HG02571 (cell line): Measurements from ENCODE around the gene KCNAB1.

Experiments used
- ATAC-seq: cut with Tn5 transposase; IDR thresholded peaks from one replicate; pipeline ENCODE4 v1.9.1; 2021; ENCODE audit warnings: mild to moderate bottlenecking, moderate library complexity; ENCODE audit not compliant: unreplicated experiment

Gene KCNAB1

DNA sequence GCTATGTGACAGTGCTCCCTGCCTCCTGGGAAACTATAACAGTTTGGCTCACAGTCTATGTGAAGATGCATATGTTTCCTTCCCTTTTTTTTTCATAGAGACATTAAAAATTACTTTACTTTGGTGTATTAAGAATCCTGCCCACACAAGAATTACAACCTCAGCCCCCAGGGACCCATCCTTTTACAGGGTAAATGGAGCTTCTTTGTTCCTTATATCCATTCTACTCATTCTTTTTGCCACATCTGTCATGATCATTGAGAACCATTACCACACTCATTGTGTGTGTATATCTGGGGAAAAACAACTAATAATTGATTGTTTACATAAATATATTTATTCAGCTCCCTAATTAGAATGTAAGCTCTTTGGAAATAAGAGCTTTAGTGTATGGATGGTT lies 277.2 kb downstream of the KCNAB1 start:
- no peak for ATAC-seq

GRCh38 chr3:156400062-156400461 lies 279.7 kb downstream of the KCNAB1 start:
- no peak for ATAC-seq

GRCh38 chr3:156400735-156401134 lies 280.4 kb downstream of the KCNAB1 start:
- no peak for ATAC-seq

- no peak for ATAC-seq
Measured at GRCh38 chr3:156404217-156404616, 283.8 kb downstream of the KCNAB1 start.

GRCh38 chr3:156406393-156406792 lies 286.0 kb downstream of the KCNAB1 start:
- no peak for ATAC-seq

- no peak for ATAC-seq
Measured at GRCh38 chr3:156407617-156408225, 287.3 kb downstream of the KCNAB1 start.

GRCh38 chr3:156409694-156410093 lies 289.3 kb downstream of the KCNAB1 start:
- no peak for ATAC-seq

DNA sequence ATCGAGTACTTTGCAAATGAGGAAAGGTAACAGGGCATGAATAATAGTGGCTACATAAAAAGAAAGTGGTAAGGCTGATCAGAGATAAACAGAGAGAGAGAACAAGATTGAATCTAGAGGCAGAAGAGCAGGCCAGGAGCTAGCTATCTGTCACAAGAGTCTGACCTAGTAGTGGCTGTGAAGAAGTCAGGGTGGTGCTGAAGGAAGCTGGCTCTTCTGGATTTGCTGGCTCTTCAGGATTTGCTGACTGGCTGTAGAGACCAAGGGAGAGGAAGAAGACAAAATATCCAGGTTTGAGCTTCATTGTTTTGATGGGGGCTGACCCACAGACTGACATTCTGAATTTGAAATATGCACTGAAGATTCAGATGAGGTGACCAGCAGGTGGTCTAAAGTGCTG lies 292.2 kb downstream of the KCNAB1 start:
- ATAC-seq, result no peak

- ATAC-seq, result no peak
Measured at GRCh38 chr3:156413293-156413892, 293.0 kb downstream of the KCNAB1 start.

- no peak for ATAC-seq
Measured at GRCh38 chr3:156416846-156417558, 296.6 kb downstream of the KCNAB1 start.

DNA sequence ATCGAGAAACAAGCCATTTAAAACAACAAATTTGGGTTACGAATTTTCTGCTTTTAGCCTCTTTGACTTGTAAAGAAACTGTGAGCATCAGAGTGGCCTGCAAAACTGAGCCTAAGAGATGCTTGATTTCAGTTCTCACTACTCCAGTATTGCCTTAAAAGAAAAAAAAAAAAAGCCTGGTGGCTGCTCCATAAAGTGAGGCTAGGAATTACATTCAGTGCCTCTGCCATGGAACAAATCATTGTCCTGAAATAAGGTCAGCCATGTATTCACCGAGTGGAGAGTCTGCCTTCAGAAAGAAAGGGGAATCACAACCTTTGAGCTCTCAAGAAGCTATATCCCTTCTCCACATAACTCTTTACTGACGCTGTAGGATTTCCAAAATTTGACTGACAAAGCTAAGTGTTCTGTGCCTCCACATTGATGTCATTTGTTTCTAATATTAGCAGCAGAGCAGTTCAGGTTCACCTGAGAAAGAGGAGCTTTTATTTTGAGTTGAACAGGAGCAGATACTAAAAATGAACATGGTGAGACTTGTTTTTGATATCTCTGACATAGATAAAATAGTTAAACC lies 297.3 kb downstream of the KCNAB1 start:
- ATAC-seq, result no peak

GRCh38 chr3:156418428-156418827 lies 298.1 kb downstream of the KCNAB1 start:
- ATAC-seq, result no peak

GRCh38 chr3:156421534-156421933 lies 301.2 kb downstream of the KCNAB1 start:
- ATAC-seq, result no peak

- ATAC-seq, result no peak
Measured at GRCh38 chr3:156424758-156425157, 304.4 kb downstream of the KCNAB1 start.

DNA sequence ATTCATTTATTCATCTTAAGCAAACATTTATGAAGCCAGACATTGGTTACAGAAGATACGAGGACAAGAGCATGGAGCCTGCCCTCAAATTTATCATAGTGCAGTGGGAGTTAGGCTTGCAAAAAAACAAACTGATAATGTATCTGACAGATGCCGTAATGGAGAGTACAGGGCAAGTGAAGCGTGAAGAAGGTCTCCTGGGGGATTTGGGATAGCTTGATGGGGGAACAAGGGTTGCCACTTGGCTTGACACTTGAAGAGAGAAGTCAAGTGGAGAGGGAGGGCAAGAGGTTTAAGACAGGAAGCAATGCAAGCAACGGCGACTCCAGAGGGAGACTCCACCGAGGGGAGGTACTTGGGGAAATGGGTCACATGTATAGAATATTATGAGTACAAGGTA lies 305.3 kb downstream of the KCNAB1 start:
- no peak for ATAC-seq

GRCh38 chr3:156429125-156429524 lies 308.7 kb downstream of the KCNAB1 start:
- no peak for ATAC-seq

DNA sequence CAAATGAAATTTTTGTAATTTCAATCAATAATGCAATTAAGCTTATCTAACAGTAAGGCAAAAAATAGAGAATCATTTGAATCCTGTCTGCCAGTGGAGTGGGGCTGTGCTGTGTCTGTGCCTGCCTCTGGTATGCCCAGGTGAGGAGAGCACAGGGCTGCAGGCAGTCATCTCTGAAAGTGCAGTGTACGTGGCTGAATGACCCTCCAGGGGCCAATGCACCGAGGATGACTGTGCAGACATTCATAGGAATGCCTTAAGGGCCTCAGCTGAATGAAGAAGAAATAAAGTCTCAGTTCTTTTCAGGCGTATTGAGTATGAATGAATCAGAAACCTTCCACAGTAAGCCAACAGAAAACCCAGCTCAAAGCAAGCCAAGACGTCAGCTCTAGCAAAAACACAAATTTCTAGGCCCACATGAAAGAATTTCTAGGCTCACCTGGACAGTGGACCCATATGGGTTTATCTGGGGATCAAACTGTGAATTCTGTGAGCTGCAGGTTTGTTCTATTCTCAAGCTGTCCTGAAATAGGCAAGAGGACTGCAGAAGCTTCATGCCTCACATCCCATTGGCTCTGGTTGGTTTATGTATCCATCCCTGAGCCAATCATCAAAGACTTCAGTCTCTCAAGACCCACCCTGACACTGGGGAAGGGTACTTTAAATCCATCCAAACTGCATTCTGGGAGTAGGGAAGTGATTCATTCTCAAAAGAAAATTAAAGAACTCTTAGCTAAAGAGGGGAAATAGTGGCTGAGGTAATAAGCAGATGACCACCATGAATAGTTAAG lies 311.2 kb downstream of the KCNAB1 start:
- no peak for ATAC-seq

- ATAC-seq, result no peak
Measured at GRCh38 chr3:156432563-156432962, 312.2 kb downstream of the KCNAB1 start.

- ATAC-seq, result no peak
Measured at GRCh38 chr3:156433138-156433537, 312.8 kb downstream of the KCNAB1 start.

GRCh38 chr3:156433910-156434309 lies 313.5 kb downstream of the KCNAB1 start:
- no peak for ATAC-seq

DNA sequence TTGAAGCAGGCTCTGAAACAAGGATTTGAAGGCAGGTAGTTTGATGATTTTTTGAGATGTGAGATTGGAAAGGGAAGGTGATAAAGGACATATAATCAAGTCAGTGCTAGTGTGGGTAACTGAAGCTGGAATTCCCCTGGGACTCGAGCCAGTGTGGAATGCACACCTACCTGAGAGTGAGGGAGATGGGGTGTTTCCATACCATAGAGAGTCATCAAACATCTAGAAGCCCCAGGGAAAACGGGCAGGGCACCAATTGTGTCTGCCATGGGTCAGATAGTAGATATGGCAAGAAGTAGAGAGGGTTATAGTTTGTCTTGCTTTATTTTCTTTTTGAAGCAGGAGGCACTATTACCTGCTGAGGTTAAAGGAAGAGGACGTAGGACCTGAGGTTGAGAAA lies 314.5 kb downstream of the KCNAB1 start:
- no peak for ATAC-seq
